Upper lobe of right lung (tissue), 1 donor: ENCODE data around the gene ARMC2. TPM values are rescaled to one million over a fixed set of nuclear protein-coding genes. Genes with fewer than 3 reads are reported as not detected.

Experiments used
- ATAC-seq: fragments of 200-7000 bp; cut with Tn5 transposase; one replicate; pipeline ENCODE4 v1.9.1; 2020; ENCODE audit warnings: mild to moderate bottlenecking, moderate library complexity
- DNase-seq: peaks from one replicate; pipeline ENCODE4 v3.0.0-alpha.2; 2020
- H3K27ac ChIP-seq: fragments of 200-600 bp; one replicate; pipeline ENCODE4 v1.8.0; 2022
- H3K27me3 ChIP-seq: fragments of 200-600 bp; one replicate; pipeline ENCODE4 v1.8.0; 2022; ENCODE audit warnings: mild to moderate bottlenecking
- H3K36me3 ChIP-seq: fragments of 200-600 bp; one replicate; pipeline ENCODE4 v1.8.0; 2022
- H3K4me1 ChIP-seq: fragments of 200-600 bp; one replicate; pipeline ENCODE4 v1.8.0; 2022
- H3K4me3 ChIP-seq: fragments of 200-600 bp; one replicate; pipeline ENCODE4 v1.8.0; 2022; ENCODE audit warnings: mild to moderate bottlenecking
- H3K9me3 ChIP-seq: fragments of 200-600 bp; one replicate; pipeline ENCODE4 v1.8.0; 2022
- CTCF ChIP-seq: fragments of 200-600 bp; IDR thresholded peaks from one replicate; pipeline ENCODE4 v1.8.0; 2022; ENCODE audit warnings: antibody characterized with exemption
- intact Hi-C: fragments of 100-400 bp; cut with DNase I; formaldehyde crosslinking; loops from one replicate; pipeline ENCODE4 v1.11.0; 2022
- total RNA-seq: library from RNA; stranded (reverse); fragmentation: NEBNext Ultra II Directional; extraction: Animal tissue kit (Norgen Biotek cat#: 25700); gene quantifications from one replicate; pipeline ENCODE4 v1.2.1, GENCODE V29; 2021
- donor health status: DM: no; HTN: yes; CAD: no; lungs with severe emphysema.

Gene ARMC2
- total RNA-seq, 1 donor from 2014 or later = 5.8 TPM

- Histone ChIP-seq H3K4me1 (peaks cover 30% of the 10 kb centered on the region), H3K27me3 (no peaks in the 10 kb centered on the region), H3K9me3 (no peaks in the 10 kb centered on the region), H3K36me3 (peaks cover 59% of the 10 kb centered on the region), H3K4me3 (no peak overlapping the region), H3K27ac (no peak overlapping the region)
- ATAC-seq (no peak), DNase-seq (no peak)
- TF ChIP-seq CTCF = no peak
- intact Hi-C loops = no loop called here
Observed at GRCh38 chr6:108999428-108999827, 151.2 kb downstream of the ARMC2 start.

GRCh38 chr6:109000289-109000688 lies 152.1 kb downstream of the ARMC2 start:
- no peak for ATAC-seq
- Histone ChIP-seq H3K9me3 (no peaks in the 10 kb centered on the region), H3K27ac (no peak overlapping the region), H3K36me3 (peaks cover 50% of the 10 kb centered on the region), H3K4me1 (peaks cover 30% of the 10 kb centered on the region), H3K27me3 (no peaks in the 10 kb centered on the region), H3K4me3 (no peak overlapping the region)
- TF ChIP-seq CTCF = no peak
- intact Hi-C loops = no loop called here
- no peak for DNase-seq

GRCh38 chr6:109001291-109001894 lies 153.2 kb downstream of the ARMC2 start:
- peaks cover 35% of the 10 kb centered on the region for H3K4me1 ChIP-seq
- ATAC-seq (no peak), DNase-seq (no peak)
- H3K36me3 ChIP-seq = peaks cover 39% of the 10 kb centered on the region
- no peaks in the 10 kb centered on the region for H3K9me3 ChIP-seq
- intact Hi-C loops = no loop called here
- H3K4me3 ChIP-seq = no peak overlapping the region
- no peaks in the 10 kb centered on the region for H3K27me3 ChIP-seq
- TF ChIP-seq CTCF = no peak
- H3K27ac ChIP-seq = peak overlapping the region; percentile 12

- DNase-seq (no peak), ATAC-seq (peak; percentile 68)
- H3K27ac ChIP-seq = peak overlapping the region; percentile 20
- H3K9me3 ChIP-seq = no peaks in the 10 kb centered on the region
- no peaks in the 10 kb centered on the region for H3K27me3 ChIP-seq
- H3K4me3 ChIP-seq = no peak overlapping the region
- TF ChIP-seq CTCF = no peak
- intact Hi-C loops = no loop called here
- H3K4me1 ChIP-seq = peaks cover 42% of the 10 kb centered on the region
- H3K36me3 ChIP-seq = peaks cover 36% of the 10 kb centered on the region
Observed at GRCh38 chr6:109002051-109002697, 154.0 kb downstream of the ARMC2 start.

- Histone ChIP-seq H3K27ac (peak overlapping the region; percentile 20), H3K4me3 (no peak overlapping the region), H3K27me3 (no peaks in the 10 kb centered on the region), H3K36me3 (peaks cover 29% of the 10 kb centered on the region), H3K9me3 (no peaks in the 10 kb centered on the region), H3K4me1 (peaks cover 45% of the 10 kb centered on the region)
- intact Hi-C loops = no loop called here
- DNase-seq (no peak), ATAC-seq (peak; percentile 39)
- TF ChIP-seq CTCF = no peak
Observed at GRCh38 chr6:109002882-109003281, 154.7 kb downstream of the ARMC2 start.
